Smooth muscle cell (in vitro differentiated cells): ENCODE measurements around the gene CRYBG1. TPM values are rescaled to one million over a fixed set of nuclear protein-coding genes. Genes with fewer than 3 reads are reported as not detected.

ENCODE experiments used
- DNase-seq: peaks from one replicate; lab custom pipeline; 2025; ENCODE audit not compliant: unreplicated experiment; lab: John Stamatoyannopoulos, UW
- H2AFZ ChIP-seq: fragments of 200-600 bp; sonication (generic); 2 replicates; pipeline ENCODE4 v1.6.0; 2016; ENCODE audit warnings: antibody characterized with exemption, low read depth, mild to moderate bottlenecking
- H3F3A ChIP-seq: fragments of 200-600 bp; sonication (generic); 2 replicates; pipeline ENCODE4 v1.6.0; 2017; ENCODE audit warnings: antibody characterized with exemption, low read depth
- H3K27ac ChIP-seq: fragments of 200-600 bp; sonication (generic); 2 replicates; pipeline ENCODE4 v1.5.1; 2016; ENCODE audit warnings: low read depth, mild to moderate bottlenecking
- H3K27me3 ChIP-seq: fragments of 200-600 bp; sonication (generic); 2 replicates; pipeline ENCODE4 v1.6.1; 2016; ENCODE audit warnings: low read depth, mild to moderate bottlenecking
- H3K36me3 ChIP-seq: fragments of 200-600 bp; sonication (generic); 2 replicates; pipeline ENCODE4 v1.5.1; 2016; ENCODE audit warnings: low read depth
- H3K4me1 ChIP-seq: fragments of 200-600 bp; sonication (generic); 2 replicates; pipeline ENCODE4 v1.5.1; 2016; ENCODE audit warnings: low read depth
- H3K4me2 ChIP-seq: fragments of 200-600 bp; sonication (generic); 2 replicates; pipeline ENCODE4 v1.6.0; 2016; ENCODE audit warnings: mild to moderate bottlenecking
- H3K4me3 ChIP-seq: fragments of 200-600 bp; sonication (generic); 2 replicates; pipeline ENCODE4 v1.5.1; 2016; ENCODE audit warnings: mild to moderate bottlenecking
- H3K79me2 ChIP-seq: fragments of 200-600 bp; sonication (generic); 2 replicates; pipeline ENCODE4 v1.6.0; 2016; ENCODE audit warnings: low read depth, mild to moderate bottlenecking
- H3K9ac ChIP-seq: fragments of 200-600 bp; sonication (generic); 2 replicates; pipeline ENCODE4 v1.6.0; 2016; ENCODE audit warnings: low read depth
- H3K9me3 ChIP-seq: fragments of 200-600 bp; sonication (generic); replicated peaks from 2 replicates; pipeline ENCODE4 v1.5.1; 2016; ENCODE audit warnings: low read depth
- H4K20me1 ChIP-seq: fragments of 200-600 bp; sonication (generic); 2 replicates; pipeline ENCODE4 v1.6.0; 2016; ENCODE audit warnings: low read depth
- WGBS: methylation state at CpG from one replicate; pipeline ENCODE4 v1.1.7; 2016; ENCODE audit warnings: low lambda C conversion rate; 5-methylcytosine and 5-hydroxymethylcytosine counted together
- polyA plus RNA-seq: library from polyadenylated mRNA; unstranded; fragments of >200 nt; fragmentation: Nextera tagmentation; extraction: Ambion mirVana; gene quantifications from 2 replicates; pipeline ENCODE4 v1.2.1, GENCODE V29; 2016
- total RNA-seq: library from RNA; depleted of rRNA; stranded (reverse); fragments of >200 nt; gene quantifications from 2 replicates; pipeline ENCODE4 v1.2.3, GENCODE V29; 2014
- TF ChIP-seq, protein P1 (sequence below): fragments of 200-600 bp; sonication (generic); IDR thresholded peaks from 2 replicates; pipeline ENCODE4 v1.5.1; 2017; ENCODE audit warnings: borderline replicate concordance, mild to moderate bottlenecking, antibody characterized with exemption; ENCODE audit not compliant: insufficient read depth, poor library complexity, severe bottlenecking

Gene CRYBG1
- total and polyA plus RNA-seq, 2 experiments from 2014 or later = 0.98 to 11.9 TPM

DNA sequence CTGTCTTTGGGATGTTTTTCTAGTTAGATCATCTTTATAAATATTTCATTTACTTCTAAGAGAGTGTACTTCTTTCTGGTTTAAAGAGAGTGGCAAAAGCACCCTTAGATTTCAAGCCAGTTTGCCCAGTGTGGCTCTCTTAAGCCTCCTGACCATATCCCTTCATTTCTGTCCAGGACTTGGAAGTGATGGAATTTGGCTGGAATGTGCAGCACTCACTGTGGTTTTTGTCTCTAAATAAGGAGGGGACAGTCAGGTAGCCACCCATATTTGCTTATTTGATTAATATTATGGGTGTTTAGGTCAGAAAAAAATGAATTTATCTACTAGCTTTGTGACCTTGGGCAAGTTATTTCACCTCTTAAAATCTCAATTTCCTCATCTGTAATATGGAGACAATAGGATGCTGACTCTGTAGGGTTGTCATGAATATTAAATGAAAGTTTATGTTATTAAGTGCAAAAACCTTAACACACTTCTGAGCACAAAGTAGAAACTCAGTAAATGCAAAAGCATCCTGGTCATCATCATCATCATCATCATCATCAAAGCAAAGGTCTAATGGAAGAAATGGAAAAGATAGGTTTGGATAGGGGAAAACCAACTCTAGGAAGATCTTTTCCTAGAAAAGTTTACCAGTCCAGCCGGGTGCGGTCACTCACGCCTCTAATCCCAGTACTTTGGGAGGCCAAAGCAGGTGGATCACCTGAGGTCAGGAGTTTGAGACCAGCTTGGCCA lies 3.1 kb downstream of the CRYBG1 start:
- TF ChIP-seq, protein P1, sequence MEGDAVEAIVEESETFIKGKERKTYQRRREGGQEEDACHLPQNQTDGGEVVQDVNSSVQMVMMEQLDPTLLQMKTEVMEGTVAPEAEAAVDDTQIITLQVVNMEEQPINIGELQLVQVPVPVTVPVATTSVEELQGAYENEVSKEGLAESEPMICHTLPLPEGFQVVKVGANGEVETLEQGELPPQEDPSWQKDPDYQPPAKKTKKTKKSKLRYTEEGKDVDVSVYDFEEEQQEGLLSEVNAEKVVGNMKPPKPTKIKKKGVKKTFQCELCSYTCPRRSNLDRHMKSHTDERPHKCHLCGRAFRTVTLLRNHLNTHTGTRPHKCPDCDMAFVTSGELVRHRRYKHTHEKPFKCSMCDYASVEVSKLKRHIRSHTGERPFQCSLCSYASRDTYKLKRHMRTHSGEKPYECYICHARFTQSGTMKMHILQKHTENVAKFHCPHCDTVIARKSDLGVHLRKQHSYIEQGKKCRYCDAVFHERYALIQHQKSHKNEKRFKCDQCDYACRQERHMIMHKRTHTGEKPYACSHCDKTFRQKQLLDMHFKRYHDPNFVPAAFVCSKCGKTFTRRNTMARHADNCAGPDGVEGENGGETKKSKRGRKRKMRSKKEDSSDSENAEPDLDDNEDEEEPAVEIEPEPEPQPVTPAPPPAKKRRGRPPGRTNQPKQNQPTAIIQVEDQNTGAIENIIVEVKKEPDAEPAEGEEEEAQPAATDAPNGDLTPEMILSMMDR = no peak
- H3K9me3 ChIP-seq = no peaks in the 10 kb centered on the region
- no peaks in the 10 kb centered on the region for H3K79me2 ChIP-seq
- peaks cover 30% of the 10 kb centered on the region for H3K27me3 ChIP-seq
- H3K4me1 ChIP-seq = peaks cover 3% of the 10 kb centered on the region
- no peaks in the 10 kb centered on the region for H3K36me3 ChIP-seq
- H3K27ac ChIP-seq = no peak overlapping the region
- H3K4me2 ChIP-seq = no peak overlapping the region
- no peaks in the 10 kb centered on the region for H3F3A ChIP-seq
- H2AFZ ChIP-seq = no peak overlapping the region
- 98% methylated on average over 3 of the region's 3 CpGs for WGBS
- no peak overlapping the region for H3K4me3 ChIP-seq
- no peak for DNase-seq
- no peaks in the 10 kb centered on the region for H4K20me1 ChIP-seq
- no peak overlapping the region for H3K9ac ChIP-seq

DNA sequence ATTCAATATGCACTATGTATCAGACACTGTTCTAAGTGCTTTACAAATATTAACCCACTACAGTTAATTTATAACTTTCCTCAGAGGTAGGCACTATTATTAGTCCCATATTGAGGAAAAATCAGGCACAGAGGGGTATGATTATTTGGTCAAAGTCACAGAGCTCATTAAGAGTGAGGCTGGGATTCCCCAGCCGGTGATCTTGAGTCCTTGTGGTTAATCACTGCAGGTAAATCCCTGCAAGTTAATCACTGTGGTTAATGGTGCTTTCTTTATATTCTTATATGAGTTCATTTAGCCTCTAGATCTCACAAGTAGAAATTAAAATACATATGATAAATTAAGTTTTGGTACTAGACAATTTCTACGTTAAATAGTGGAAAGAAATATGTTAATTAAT lies 9.2 kb downstream of the CRYBG1 start:
- no peaks in the 10 kb centered on the region for H3K4me1 ChIP-seq
- H3K4me3 ChIP-seq = no peak overlapping the region
- no peaks in the 10 kb centered on the region for H3K27me3 ChIP-seq
- no peak for DNase-seq
- 85% methylated on average over 2 of the region's 2 CpGs for WGBS
- H3K4me2 ChIP-seq = no peak overlapping the region
- TF ChIP-seq, protein P1 = no peak
- no peaks in the 10 kb centered on the region for H4K20me1 ChIP-seq
- no peak overlapping the region for H3K27ac ChIP-seq
- no peaks in the 10 kb centered on the region for H3F3A ChIP-seq
- H3K36me3 ChIP-seq = no peaks in the 10 kb centered on the region
- no peak overlapping the region for H3K9ac ChIP-seq
- no peak overlapping the region for H2AFZ ChIP-seq
- H3K9me3 ChIP-seq = no peaks in the 10 kb centered on the region
- no peaks in the 10 kb centered on the region for H3K79me2 ChIP-seq

DNA sequence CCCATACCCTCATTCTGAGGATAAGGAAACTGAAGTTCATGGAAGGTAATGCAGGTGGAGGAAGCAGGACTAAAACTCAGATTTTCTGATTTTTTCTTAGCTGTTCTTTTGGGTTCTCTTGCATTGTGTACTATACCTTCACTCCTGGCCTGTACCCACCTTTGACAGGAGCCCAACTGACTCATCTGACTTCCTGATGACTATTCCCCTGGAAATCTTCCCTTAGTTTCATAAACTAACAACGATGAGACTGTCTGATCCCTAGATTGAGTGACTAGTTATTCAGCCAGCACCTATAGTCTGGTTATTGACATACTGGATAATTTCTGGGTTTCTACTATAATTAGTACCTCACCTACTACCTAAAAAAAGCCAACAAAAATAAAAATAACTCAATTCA lies 10.1 kb downstream of the CRYBG1 start:
- Histone ChIP-seq H4K20me1 (no peaks in the 10 kb centered on the region), H3K36me3 (no peaks in the 10 kb centered on the region), H3K9me3 (no peaks in the 10 kb centered on the region), H3K4me1 (no peaks in the 10 kb centered on the region), H2AFZ (no peak overlapping the region), H3K27me3 (no peaks in the 10 kb centered on the region), H3K79me2 (no peaks in the 10 kb centered on the region), H3K4me3 (no peak overlapping the region), H3F3A (no peaks in the 10 kb centered on the region), H3K9ac (no peak overlapping the region), H3K27ac (no peak overlapping the region), H3K4me2 (no peak overlapping the region)
- TF ChIP-seq, protein P1 = no peak
- WGBS = 63% methylated on average over 1 of the region's 1 CpG
- no peak for DNase-seq
